GM18870 (cell line): ENCODE data around the gene DBP.

Experiments
- ATAC-seq: cut with Tn5 transposase; IDR thresholded peaks from one replicate; pipeline ENCODE4 v1.9.1; 2021; ENCODE audit warnings: moderate library complexity; ENCODE audit not compliant: unreplicated experiment

DBP gene

GRCh38 chr19:48587387-48587786, 49.8 kb downstream of the DBP start:
- ATAC-seq, result no peak

- no peak for ATAC-seq
These were observed 55.0 kb downstream of the DBP start for GRCh38 chr19:48582168-48582567.
